Measurements from ENCODE around the gene VWA8.

The VWA8 gene

DNA sequence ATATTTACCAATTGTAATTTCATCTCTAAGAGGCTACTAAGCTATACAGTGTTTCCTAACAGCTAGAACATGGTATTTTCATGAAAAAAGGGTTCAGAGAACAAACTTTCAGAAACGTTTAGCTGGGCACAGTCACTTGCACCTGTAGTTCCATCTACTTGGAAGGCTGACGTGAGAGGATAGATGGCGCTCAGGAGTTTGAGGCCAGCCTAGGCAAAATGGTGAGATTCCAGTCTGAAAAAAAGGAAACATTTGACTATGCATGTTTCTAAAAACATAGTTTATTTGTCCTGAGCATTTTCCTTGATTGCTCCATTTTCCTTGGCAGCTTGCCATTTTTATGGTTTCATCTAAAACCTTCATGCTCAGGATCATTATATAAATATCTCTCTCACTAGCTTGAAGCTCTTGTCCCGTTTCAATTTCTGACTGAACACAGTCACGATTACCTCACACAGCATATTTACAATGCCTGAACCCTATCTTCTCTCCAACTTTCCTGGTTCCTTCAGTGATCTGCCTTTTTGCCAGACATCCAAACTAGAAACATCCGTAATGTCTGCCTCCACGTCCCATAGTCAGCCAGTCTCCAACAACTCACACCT is 302.8 kb downstream of the VWA8 start:
- DNase-seq (ENCODE audit: low spot score), result no peak
- TF ChIP-seq, protein P1, sequence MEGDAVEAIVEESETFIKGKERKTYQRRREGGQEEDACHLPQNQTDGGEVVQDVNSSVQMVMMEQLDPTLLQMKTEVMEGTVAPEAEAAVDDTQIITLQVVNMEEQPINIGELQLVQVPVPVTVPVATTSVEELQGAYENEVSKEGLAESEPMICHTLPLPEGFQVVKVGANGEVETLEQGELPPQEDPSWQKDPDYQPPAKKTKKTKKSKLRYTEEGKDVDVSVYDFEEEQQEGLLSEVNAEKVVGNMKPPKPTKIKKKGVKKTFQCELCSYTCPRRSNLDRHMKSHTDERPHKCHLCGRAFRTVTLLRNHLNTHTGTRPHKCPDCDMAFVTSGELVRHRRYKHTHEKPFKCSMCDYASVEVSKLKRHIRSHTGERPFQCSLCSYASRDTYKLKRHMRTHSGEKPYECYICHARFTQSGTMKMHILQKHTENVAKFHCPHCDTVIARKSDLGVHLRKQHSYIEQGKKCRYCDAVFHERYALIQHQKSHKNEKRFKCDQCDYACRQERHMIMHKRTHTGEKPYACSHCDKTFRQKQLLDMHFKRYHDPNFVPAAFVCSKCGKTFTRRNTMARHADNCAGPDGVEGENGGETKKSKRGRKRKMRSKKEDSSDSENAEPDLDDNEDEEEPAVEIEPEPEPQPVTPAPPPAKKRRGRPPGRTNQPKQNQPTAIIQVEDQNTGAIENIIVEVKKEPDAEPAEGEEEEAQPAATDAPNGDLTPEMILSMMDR (IDR thresholded peaks at IDR 0.05; ENCODE audit: extremely low read depth, insufficient read depth, missing control alignments), result no peak
- in situ Hi-C loops (cut with MboI; ENCODE audit: low pct_unique_long_range_greater_than_20kb, low sequenced_read_pairs, unreplicated experiment), result no loop called here

DNA sequence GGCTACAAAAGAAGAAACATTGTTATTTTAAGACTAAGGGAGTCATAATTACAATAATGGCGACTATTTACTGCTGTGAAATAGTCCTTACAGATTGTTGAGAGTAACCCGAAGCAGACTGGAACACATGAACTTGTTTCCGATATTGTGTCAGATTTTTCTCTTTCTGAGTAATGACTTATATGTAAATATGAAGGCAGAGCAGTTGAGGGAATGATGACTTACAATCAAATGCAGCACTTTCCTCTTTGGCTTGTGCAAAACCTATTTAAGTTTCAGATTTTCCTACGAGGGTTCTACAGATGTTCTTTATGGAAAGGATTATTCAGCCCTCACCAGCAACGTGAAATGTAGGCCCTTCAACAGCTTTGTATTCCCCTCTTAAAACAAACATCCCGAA is 304.9 kb downstream of the VWA8 start:
- in situ Hi-C loops (cut with MboI; ENCODE audit: low pct_unique_long_range_greater_than_20kb, low sequenced_read_pairs, unreplicated experiment), result no loop called here
- TF ChIP-seq, protein P1 (IDR thresholded peaks at IDR 0.05; ENCODE audit: extremely low read depth, insufficient read depth, missing control alignments), result no peak
- DNase-seq (ENCODE audit: low spot score), result no peak

DNA sequence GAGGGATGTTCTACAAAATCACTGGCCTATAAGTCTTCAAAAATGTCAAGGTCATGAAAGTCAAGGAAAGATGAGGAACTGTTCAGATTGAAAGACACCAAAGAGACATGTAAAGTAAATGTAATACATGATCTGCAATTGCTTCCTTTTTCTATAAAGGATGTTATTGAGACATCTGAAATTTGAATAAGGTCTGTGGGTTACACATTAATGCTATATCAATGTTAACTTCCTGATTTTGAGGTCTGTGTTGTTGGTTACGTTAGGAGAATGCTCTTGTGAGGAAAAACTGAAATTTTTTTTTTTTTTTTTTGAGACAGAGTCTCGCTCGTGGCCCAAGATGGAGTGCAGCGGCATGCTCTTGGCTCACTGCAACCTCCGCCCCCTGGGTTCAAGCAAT is 306.1 kb downstream of the VWA8 start:
- no peak for DNase-seq (ENCODE audit: low spot score)
- TF ChIP-seq, protein P1 (IDR thresholded peaks at IDR 0.05; ENCODE audit: extremely low read depth, insufficient read depth, missing control alignments), result no peak
- in situ Hi-C loops (cut with MboI; ENCODE audit: low pct_unique_long_range_greater_than_20kb, low sequenced_read_pairs, unreplicated experiment), result no loop called here

DNA sequence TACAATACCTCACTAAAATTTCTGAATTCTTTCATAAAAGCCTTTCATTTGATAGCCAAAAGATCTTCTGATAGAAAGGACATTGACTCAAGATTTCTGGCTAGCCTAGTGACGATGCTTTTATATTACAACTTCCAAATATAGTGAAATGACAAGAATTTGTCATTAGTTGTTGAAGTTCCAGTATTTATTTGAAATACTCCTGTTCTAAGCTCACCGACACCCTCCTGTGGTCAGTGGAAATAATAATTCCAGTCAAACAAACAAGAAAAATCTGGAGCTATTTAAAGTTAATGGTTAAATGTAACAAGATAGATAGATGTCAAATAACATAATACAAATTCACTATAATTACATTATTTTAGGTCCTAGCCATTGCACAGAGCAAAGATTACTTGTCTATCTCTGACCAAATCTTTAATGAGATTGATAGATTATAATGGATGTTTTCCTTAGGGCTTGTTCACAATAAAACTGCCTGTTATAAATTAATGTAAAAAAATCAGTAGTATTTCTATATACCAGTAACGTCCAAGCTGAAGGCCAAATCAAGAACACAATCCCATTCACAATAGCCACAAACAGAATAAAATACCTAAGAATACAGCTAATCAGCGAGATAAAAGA is 308.1 kb downstream of the VWA8 start:
- peak; percentile 64 for DNase-seq (ENCODE audit: low spot score)
- TF ChIP-seq, protein P1 (IDR thresholded peaks at IDR 0.05; ENCODE audit: extremely low read depth, insufficient read depth, missing control alignments), result peak; percentile 61
- in situ Hi-C loops (cut with MboI; ENCODE audit: low pct_unique_long_range_greater_than_20kb, low sequenced_read_pairs, unreplicated experiment), result no loop called here

DNA sequence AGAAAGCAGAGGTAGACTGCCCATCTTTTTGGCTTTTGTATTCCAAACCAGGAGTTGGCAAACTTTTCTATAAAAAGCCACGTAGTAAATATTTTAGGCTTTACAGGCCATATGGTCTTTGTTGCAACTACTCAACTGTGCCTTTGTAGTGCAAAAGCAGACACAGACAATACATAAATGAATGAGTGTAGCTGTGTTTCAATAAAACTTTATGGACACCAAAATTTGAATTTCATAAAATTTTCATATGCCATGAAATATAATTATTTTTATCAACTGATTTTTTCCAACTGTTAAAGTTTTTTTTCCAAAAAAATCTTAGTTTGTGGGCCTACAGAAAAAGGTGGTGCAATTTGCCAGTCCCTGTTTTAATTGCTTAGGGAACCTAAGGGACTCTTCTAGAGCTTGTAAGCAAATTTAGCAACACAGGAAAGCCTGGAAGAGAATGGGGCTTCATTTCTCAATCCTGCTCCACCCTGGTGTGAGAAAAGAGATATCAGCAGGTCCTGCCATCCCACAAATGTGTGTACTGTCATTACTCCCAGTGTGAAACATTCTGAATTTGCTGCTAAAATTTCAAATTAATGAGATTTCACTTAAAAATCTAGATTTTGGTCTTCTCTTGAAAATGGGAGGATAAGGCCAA is 309.4 kb downstream of the VWA8 start:
- TF ChIP-seq, protein P1 (IDR thresholded peaks at IDR 0.05; ENCODE audit: extremely low read depth, insufficient read depth, missing control alignments), result no peak
- in situ Hi-C loops (cut with MboI; ENCODE audit: low pct_unique_long_range_greater_than_20kb, low sequenced_read_pairs, unreplicated experiment), result no loop called here
- no peak for DNase-seq (ENCODE audit: low spot score)

DNA sequence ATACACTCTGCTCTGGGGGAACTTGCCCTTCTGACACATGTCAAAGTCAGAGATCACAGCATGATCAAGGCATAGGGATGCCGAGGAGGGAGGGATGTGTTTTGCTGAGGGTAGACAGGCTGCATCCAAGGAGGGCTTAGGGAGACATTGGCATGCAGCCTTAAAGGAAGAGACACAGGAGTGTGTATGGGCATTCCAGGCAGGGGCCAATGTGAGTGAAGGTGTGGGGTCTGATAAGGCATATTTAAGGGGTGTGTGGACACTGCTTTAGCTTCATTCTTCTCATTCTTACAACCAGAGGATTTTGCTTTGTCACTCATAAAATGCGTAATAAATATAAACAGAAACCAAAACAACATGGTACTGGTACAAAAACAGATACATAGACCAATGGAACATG is 310.2 kb downstream of the VWA8 start:
- DNase-seq (ENCODE audit: low spot score), result no peak
- in situ Hi-C loops (cut with MboI; ENCODE audit: low pct_unique_long_range_greater_than_20kb, low sequenced_read_pairs, unreplicated experiment), result no loop called here
- TF ChIP-seq, protein P1 (IDR thresholded peaks at IDR 0.05; ENCODE audit: extremely low read depth, insufficient read depth, missing control alignments), result no peak
